HG03457 (cell line): ENCODE results near the gene PCYT1A.
"Not testable (repeated sequence)": the region's sequence is repeated elsewhere in the genome, so short reads cannot be mapped to it uniquely, and the experiment has no call there.

ENCODE experiments used
- ATAC-seq: cut with Tn5 transposase; IDR thresholded peaks from one replicate; pipeline ENCODE4 v1.9.1; 2021; ENCODE audit warnings: moderate number of reproducible peaks; ENCODE audit not compliant: unreplicated experiment

Gene PCYT1A

GRCh38 chr3:196287440-196288140 lies at the start of gene PCYT1A:
TSS of gene PCYT1A (minus strand) at chr3:196287726. CDS start at chr3:196270531, 17,195 bp downstream.
- peak; percentile 65 for ATAC-seq

GRCh38 chr3:196336319-196337145 lies 49.0 kb upstream of the PCYT1A start:
- ATAC-seq, result no peak

GRCh38 chr3:196335503-196335948 lies 48.0 kb upstream of the PCYT1A start:
- no peak for ATAC-seq

DNA sequence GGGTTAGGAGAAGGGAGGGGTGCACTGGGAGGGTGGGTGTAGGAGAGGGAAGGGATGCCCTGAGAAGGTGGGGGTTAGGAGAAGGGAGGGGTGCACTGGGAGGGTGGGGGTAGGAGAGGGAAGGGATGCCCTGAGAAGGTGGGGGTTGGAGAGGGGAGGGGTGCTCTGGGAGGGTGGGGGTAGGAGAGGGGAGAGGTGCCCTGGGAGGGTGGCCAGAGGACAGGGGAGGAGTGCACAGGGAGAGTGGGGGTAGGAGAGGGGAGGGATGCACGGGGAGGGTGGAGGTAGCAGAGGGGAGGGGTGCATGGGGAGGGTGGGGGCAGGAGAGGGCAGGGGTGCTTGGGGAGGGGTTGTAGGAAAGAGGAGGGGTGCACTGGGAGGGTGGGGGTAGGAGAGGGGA lies 47.5 kb upstream of the PCYT1A start:
- ATAC-seq, result no peak

DNA sequence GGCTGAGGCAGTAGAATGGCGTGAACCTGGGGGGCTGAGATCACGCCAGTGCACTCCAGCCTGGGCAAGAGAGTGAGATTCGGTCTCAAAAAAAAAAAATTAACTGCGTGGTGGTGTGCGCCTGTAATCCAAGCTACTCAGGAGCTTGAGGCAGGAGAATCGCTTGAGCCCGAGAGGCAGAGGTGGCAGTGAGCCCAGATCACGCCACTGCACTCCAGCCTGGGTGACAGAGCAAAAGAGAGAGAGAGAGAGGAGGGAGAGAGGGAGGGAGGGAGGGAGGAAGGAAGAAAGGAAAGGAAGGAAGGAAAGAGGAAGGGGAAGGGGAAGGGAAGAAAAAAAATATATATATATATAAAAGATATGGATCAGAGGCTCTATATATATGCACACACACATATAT lies 44.6 kb upstream of the PCYT1A start:
- no peak for ATAC-seq

DNA sequence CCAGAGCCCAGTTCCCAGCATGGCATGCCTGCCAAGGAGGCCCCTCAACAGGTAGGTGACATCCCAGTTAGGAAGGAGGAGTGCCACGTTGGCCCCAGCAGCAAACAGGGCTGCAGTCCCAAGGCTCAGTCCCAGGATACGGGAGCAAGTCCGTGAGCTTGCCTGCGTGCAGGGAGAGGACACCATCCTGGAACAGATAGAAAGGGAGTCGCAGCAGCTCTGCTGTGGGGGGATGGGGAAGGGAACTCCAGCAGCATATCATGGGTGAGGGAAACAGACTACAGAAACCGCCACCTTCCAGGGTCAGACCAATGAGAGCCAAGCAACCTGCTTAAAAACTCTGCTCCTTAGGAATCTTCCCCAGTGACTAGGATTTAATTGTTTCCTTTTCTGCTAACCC lies 39.9 kb upstream of the PCYT1A start:
- no peak for ATAC-seq

- ATAC-seq, result no peak
Measured at GRCh38 chr3:196326936-196327335, 39.4 kb upstream of the PCYT1A start.

DNA sequence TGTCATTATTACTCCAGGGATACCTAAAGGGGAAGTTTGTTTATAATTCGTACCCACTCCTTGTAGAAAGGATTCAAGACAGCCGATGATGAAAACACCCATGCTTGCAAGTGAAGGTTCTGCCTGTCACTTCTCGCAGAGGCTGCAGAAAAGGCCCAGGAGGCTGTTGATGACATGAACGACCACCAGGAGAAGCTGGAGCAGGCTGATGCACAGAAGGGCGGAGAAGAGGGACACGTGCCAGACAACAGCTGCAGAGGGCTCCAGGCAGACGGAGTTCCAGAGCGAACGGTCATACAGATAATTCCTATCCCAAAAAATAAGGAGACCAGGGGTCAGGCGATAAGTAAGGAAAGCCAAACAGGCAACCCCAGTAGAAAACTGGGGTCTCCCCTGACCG lies 36.2 kb upstream of the PCYT1A start:
- ATAC-seq, result no peak

DNA sequence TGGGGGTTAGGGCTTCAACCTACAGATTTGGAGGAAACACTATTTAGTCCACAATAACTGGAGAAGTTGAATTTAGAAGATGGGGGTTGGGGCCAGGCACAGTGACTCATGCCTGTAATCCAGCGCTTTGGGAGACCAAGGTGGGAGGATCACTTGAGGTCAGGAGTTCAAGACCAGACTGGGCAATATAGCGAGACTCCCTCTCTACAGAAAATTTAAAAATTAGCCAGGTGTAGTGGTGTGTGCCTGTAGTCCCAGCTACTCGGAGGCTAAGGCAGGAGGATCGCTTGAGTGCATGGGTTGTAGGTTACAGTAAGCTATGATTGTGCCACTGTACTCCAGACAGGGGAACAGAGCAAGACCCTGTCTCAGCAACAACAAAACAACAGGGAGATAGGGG lies 35.5 kb upstream of the PCYT1A start:
- ATAC-seq, result no peak

DNA sequence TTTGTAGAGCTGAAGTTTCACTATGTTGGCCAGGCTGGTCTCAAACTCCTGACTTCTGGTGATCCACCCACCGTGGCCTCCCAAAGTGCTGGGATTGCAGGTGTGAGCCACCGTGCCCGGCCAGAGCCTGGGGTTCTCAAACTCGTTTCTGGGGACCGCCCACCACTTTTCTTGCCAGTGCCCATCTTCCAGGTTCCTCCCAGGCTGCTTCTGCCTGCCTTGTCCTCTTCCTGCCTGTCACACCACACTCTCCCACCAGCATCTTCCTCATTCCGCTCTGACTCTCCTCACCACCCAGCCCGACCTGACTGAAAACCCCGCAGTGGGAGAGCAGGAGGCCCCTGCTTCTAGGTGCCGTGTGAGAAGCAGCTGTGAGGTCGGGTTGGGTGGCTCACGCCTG lies 33.6 kb upstream of the PCYT1A start:
- ATAC-seq, result no peak

GRCh38 chr3:196320137-196320536 lies 32.6 kb upstream of the PCYT1A start:
- no peak for ATAC-seq

DNA sequence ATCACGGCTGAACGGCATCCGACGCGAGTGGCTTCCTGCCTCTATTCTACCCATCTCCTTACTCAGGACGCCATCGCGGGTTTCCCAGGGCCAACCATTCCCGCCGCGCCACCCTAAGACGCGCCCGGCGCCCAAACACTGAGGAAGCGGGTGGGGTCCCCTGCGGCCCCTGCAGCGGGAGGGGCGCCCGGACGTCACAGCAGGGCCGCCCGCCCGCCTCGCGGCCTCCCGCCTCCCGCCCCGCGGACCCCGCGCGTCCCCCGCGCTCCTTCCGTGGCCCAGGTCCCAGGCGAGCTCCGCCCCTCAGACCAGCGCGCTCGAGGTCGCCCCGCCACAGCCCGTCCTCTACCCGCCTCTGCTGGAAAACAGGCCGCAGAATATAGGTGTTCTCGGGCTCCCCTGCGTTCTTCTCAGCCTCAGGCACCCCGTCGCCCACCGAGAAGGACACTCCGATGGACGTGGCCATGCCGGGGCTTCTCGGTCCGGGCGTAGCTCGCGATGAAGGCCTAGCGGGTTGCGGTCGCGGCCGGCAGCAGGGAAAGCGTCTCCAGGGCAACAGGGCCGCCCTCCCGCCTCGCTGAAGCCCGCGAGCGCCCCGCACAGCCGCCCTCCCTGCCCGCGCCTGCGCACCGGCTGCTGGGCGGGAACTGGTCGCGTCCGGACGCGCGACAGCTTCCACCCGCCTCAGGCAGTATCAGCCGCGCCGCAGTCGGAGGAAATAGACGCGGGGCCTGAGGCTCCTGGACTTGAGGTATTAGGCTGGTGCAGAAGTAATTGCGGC lies 30.4 kb upstream of the PCYT1A start, which contains the start of gene DYNLT2B:
DYNLT2B (minus strand) TSS at position 554 of the 781 bp plus-strand sequence; CDS start at position 466, 88 bp downstream.
- peak; percentile 78 for ATAC-seq

GRCh38 chr3:196316799-196317686 lies 29.5 kb upstream of the PCYT1A start:
- not testable (repeated sequence) for ATAC-seq

GRCh38 chr3:196315821-196316220 lies 28.3 kb upstream of the PCYT1A start:
- no peak for ATAC-seq

- ATAC-seq, result no peak
Measured at GRCh38 chr3:196314597-196314996, 27.1 kb upstream of the PCYT1A start.

DNA sequence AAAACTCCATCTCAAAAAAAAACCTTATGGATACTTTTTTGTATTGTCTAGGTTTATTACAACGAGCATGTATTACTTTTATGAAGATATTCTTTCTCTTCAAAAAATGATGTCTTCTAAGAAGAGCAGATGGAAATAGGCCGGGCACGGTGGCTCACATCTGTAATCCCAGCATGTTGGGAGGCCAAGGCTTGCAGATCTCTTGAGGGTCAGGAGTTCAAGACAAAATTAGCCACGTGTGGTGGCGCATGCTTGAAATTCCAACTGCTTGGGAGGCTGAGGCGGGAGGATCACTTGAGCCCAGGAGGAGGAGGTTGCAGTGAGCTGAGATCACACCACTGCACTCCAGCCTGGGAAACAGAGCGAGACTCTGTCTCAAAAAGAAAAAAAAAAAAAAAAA lies 26.6 kb upstream of the PCYT1A start:
- not testable (repeated sequence) for ATAC-seq

GRCh38 chr3:196302960-196303359 lies 15.4 kb upstream of the PCYT1A start:
- not testable (repeated sequence) for ATAC-seq

GRCh38 chr3:196302551-196302950 lies 15.0 kb upstream of the PCYT1A start:
- not testable (repeated sequence) for ATAC-seq

GRCh38 chr3:196298521-196298920 lies 11.0 kb upstream of the PCYT1A start:
- ATAC-seq, result no peak

- ATAC-seq, result no peak
Measured at GRCh38 chr3:196292286-196292923, 4.9 kb upstream of the PCYT1A start.
